GM21381 (cell line): ENCODE data around the gene NBR1.
"Not testable (repeated sequence)": the region's sequence is repeated elsewhere in the genome, so short reads cannot be mapped to it uniquely, and the experiment has no call there.

ENCODE experiments used
- ATAC-seq: cut with Tn5 transposase; IDR thresholded peaks from one replicate; pipeline ENCODE4 v1.9.1; 2021; ENCODE audit warnings: mild to moderate bottlenecking, moderate library complexity; ENCODE audit not compliant: unreplicated experiment

The NBR1 gene

GRCh38 chr17:43240596-43241352 is 69.8 kb downstream of the NBR1 start:
- ATAC-seq = not testable (repeated sequence)

- ATAC-seq = not testable (repeated sequence)
Measured at GRCh38 chr17:43246456-43246855, 75.4 kb downstream of the NBR1 start.
